HL-60 (cell line): ENCODE results near the gene TUBB4A.

Source experiments
- CTCF ChIP-seq: IDR thresholded peaks from one replicate; pipeline ENCODE4 v1.5.1; 2011; ENCODE audit warnings: low read length, control low read depth, inconsistent platforms; ENCODE audit not compliant: insufficient read depth
- GABPA ChIP-seq: IDR thresholded peaks from 2 replicates; pipeline ENCODE4 v1.6.1; 2012; ENCODE audit warnings: low read depth
- POLR2AphosphoS5 ChIP-seq: IDR thresholded peaks from 2 replicates; pipeline ENCODE4 v1.6.1; 2012; ENCODE audit warnings: low read depth
- REST ChIP-seq: IDR thresholded peaks from 2 replicates; pipeline ENCODE4 v1.6.1; 2012; ENCODE audit warnings: low read depth; ENCODE audit not compliant: insufficient replicate concordance
- SPI1 ChIP-seq: IDR thresholded peaks from 2 replicates; pipeline ENCODE4 v1.6.1; 2012; ENCODE audit warnings: low read depth, mild to moderate bottlenecking, borderline replicate concordance

- TF ChIP-seq POLR2AphosphoS5: no peak
- TF ChIP-seq CTCF: no peak
- TF ChIP-seq REST: no peak
- TF ChIP-seq SPI1: no peak
- TF ChIP-seq GABPA: no peak
These were observed 17.3 kb downstream of the TUBB4A start for GRCh38 chr19:6484831-6485230.
